ENCODE results near the gene CUEDC2. TPM values are rescaled to one million over a fixed set of nuclear protein-coding genes. Genes with fewer than 3 reads are reported as not detected.

Gene CUEDC2
- total RNA-seq, 1 donor from 2014 or later = 23.4 TPM

GRCh38 chr10:102375867-102376266 lies 56.5 kb downstream of the CUEDC2 start:
- ATAC-seq (no peak), DNase-seq (ENCODE audit: low spot score) (no peak)

- no peak for DNase-seq (ENCODE audit: low spot score)
- no peak for ATAC-seq
Measured at GRCh38 chr10:102375250-102375649, 57.1 kb downstream of the CUEDC2 start.

Other genes with a start within 250 kb of the CUEDC2 start
- not detected for gene ELOVL3, start 206.3 kb downstream of the CUEDC2 start, total RNA-seq
- gene PITX3, start 191.1 kb downstream of the CUEDC2 start, total RNA-seq = not detected
- gene GBF1, start 187.0 kb downstream of the CUEDC2 start, total RNA-seq = 22.8 TPM
- 9.0 TPM for gene NFKB2, start 36.9 kb downstream of the CUEDC2 start, total RNA-seq
- 7.0 TPM for gene PSD, start 13.8 kb downstream of the CUEDC2 start, total RNA-seq
- gene FBXL15, start 11.7 kb downstream of the CUEDC2 start, total RNA-seq = 12.7 TPM
- gene C10orf95, start 19.0 kb upstream of the CUEDC2 start, total RNA-seq = not detected
- gene ACTR1A, start 70.1 kb upstream of the CUEDC2 start, total RNA-seq = 25.5 TPM
- gene SUFU, start 71.4 kb upstream of the CUEDC2 start, total RNA-seq = 6.8 TPM
- gene TRIM8, start 211.9 kb upstream of the CUEDC2 start, total RNA-seq = 39.1 TPM

All from left lobe of liver (tissue), 2 donors.